HEK293 (cell line): ENCODE data around the gene ZNF862.

Source experiments
- CTCF ChIA-PET: fragments of 350-600 bp; formaldehyde crosslinking; extraction: SDS; loops from one replicate; lab custom pipeline; 2021; ENCODE audit warnings: antibody characterized with exemption; lab: Yijun Ruan, JAX
- POLR2A ChIA-PET: fragments of 300-600 bp; formaldehyde crosslinking; extraction: SDS; loops from one replicate; lab custom pipeline; 2020; ENCODE audit warnings: antibody characterized with exemption, inconsistent platforms; lab: Yijun Ruan, JAX
- H3K27ac ChIP-seq: fragments of 200-500 bp; sonication (Bioruptor generic); 2 replicates; pipeline ENCODE4 v1.5.1; 2014; ENCODE audit warnings: low read depth, low read length, control low read depth, inconsistent platforms; ENCODE audit errors: extremely low read depth
- H3K36me3 ChIP-seq, 2 experiments: fragments of 200-500 bp in 1 of 2; sonication (Bioruptor generic) in 1 of 2; 1 replicate in 1 of 2; 2 replicates in 1 of 2; pipeline ENCODE4 v1.5.1; 2014 to 2017; ENCODE audit warnings: inconsistent platforms in 2 of 2, low read length in 2 of 2; ENCODE audit not compliant: control insufficient read depth in 2 of 2, insufficient read depth in 1 of 2
- H3K4me1 ChIP-seq: fragments of 200-500 bp; sonication (Bioruptor generic); 2 replicates; pipeline ENCODE4 v1.5.1; 2014; ENCODE audit warnings: mild to moderate bottlenecking, low read length, inconsistent platforms; ENCODE audit not compliant: control insufficient read depth, insufficient read depth
- H3K4me3 ChIP-seq: 2 replicates; pipeline ENCODE4 v1.5.1; 2011; ENCODE audit warnings: low read depth, mild to moderate bottlenecking, control low read depth, low read length, moderate library complexity
- H3K9me3 ChIP-seq: fragments of 200-500 bp; sonication (Bioruptor generic); 2 replicates; pipeline ENCODE4 v1.5.1; 2014; ENCODE audit warnings: low read depth, low read length, inconsistent platforms; ENCODE audit not compliant: control insufficient read depth, insufficient read depth
- KLF8 ChIP-seq: fragments of 450-650 bp; formaldehyde crosslinking; IDR thresholded peaks from 2 replicates; pipeline ENCODE4 v1.5.1; 2016; ENCODE audit warnings: missing biosample characterization, missing genetic modification characterization
- OSR2 ChIP-seq: fragments of 450-650 bp; formaldehyde crosslinking; IDR thresholded peaks from 2 replicates; pipeline ENCODE4 v1.5.1; 2016; ENCODE audit warnings: missing biosample characterization, missing genetic modification characterization
- PRDM1 ChIP-seq: fragments of 450-650 bp; formaldehyde crosslinking; IDR thresholded peaks from 2 replicates; pipeline ENCODE4; 2016; ENCODE audit warnings: missing biosample characterization, missing genetic modification characterization
- SCRT1 ChIP-seq: fragments of 450-650 bp; formaldehyde crosslinking; IDR thresholded peaks from 2 replicates; pipeline ENCODE4 v1.5.1; 2016; ENCODE audit warnings: missing biosample characterization, missing genetic modification characterization, borderline replicate concordance
- SP3 ChIP-seq: fragments of 450-650 bp; formaldehyde crosslinking; IDR thresholded peaks from 2 replicates; pipeline ENCODE4 v1.5.1; 2016; ENCODE audit warnings: missing biosample characterization, missing genetic modification characterization
- TCF7L2 ChIP-seq: IDR thresholded peaks from 2 replicates; pipeline ENCODE4 v1.6.1; 2011; ENCODE audit warnings: low read depth, mild to moderate bottlenecking, inconsistent platforms, low read length, moderate library complexity, borderline replicate concordance
- ZNF132 ChIP-seq: fragments of 450-650 bp; formaldehyde crosslinking; IDR thresholded peaks from 2 replicates; pipeline ENCODE4 v1.5.1; 2017; ENCODE audit warnings: missing biosample characterization, missing genetic modification characterization, borderline replicate concordance
- ZNF169 ChIP-seq: fragments of 450-650 bp; formaldehyde crosslinking; IDR thresholded peaks from 2 replicates; pipeline ENCODE4 v1.5.1; 2016; ENCODE audit warnings: missing biosample characterization, missing genetic modification characterization
- ZNF202 ChIP-seq: fragments of 450-650 bp; formaldehyde crosslinking; IDR thresholded peaks from 2 replicates; pipeline ENCODE4 v1.5.1; 2016; ENCODE audit warnings: missing biosample characterization, missing genetic modification characterization, borderline replicate concordance
- ZNF324 ChIP-seq: fragments of 450-650 bp; formaldehyde crosslinking; IDR thresholded peaks from 2 replicates; pipeline ENCODE4 v1.5.1; 2016; ENCODE audit warnings: missing biosample characterization, missing genetic modification characterization
- ZNF335 ChIP-seq: fragments of 450-650 bp; formaldehyde crosslinking; conservative IDR thresholded peaks from 2 replicates; pipeline ENCODE4 v1.5.1; 2016; ENCODE audit warnings: missing biosample characterization, missing genetic modification characterization
- ZNF341 ChIP-seq: fragments of 450-650 bp; formaldehyde crosslinking; IDR thresholded peaks from 2 replicates; pipeline ENCODE4; 2016; ENCODE audit warnings: low read depth, missing biosample characterization, missing genetic modification characterization
- ZNF404 ChIP-seq: fragments of 450-650 bp; formaldehyde crosslinking; IDR thresholded peaks from 2 replicates; pipeline ENCODE4 v1.5.1; 2017; ENCODE audit warnings: missing biosample characterization, missing genetic modification characterization
- ZNF610 ChIP-seq: fragments of 450-650 bp; formaldehyde crosslinking; IDR thresholded peaks from 2 replicates; pipeline ENCODE4 v1.5.1; 2016; ENCODE audit warnings: missing biosample characterization, missing genetic modification characterization, borderline replicate concordance
- ZNF701 ChIP-seq: fragments of 450-650 bp; formaldehyde crosslinking; IDR thresholded peaks from 2 replicates; pipeline ENCODE4 v1.5.1; 2016; ENCODE audit warnings: missing biosample characterization, missing genetic modification characterization
- ZNF704 ChIP-seq: fragments of 450-650 bp; formaldehyde crosslinking; IDR thresholded peaks from 2 replicates; pipeline ENCODE4 v1.5.1; 2016; ENCODE audit warnings: missing biosample characterization, missing genetic modification characterization
- ZNF830 ChIP-seq: fragments of 450-650 bp; IDR thresholded peaks from 2 replicates; pipeline ENCODE4 v1.5.0; 2018; ENCODE audit warnings: missing biosample characterization, missing genetic modification characterization, low read depth, mild to moderate bottlenecking, moderate library complexity
- ZXDB ChIP-seq: fragments of 450-650 bp; formaldehyde crosslinking; IDR thresholded peaks from 2 replicates; pipeline ENCODE4 v1.5.1; 2016; ENCODE audit warnings: missing biosample characterization, missing genetic modification characterization
- TF ChIP-seq, protein P1 (sequence below): fragments of 450-650 bp; formaldehyde crosslinking; optimal IDR thresholded peaks from 2 replicates; pipeline ENCODE3; 2016; ENCODE audit warnings: missing biosample characterization, mild to moderate bottlenecking, missing genetic modification characterization
- TF ChIP-seq, protein P2 (sequence below): fragments of 450-650 bp; formaldehyde crosslinking; IDR thresholded peaks from 2 replicates; pipeline ENCODE4 v1.5.1; 2016; ENCODE audit warnings: missing biosample characterization, missing genetic modification characterization, borderline replicate concordance
- TF ChIP-seq, protein P3 (sequence below): fragments of 450-650 bp; formaldehyde crosslinking; IDR thresholded peaks from 2 replicates; pipeline ENCODE4 v1.5.1; 2016; ENCODE audit warnings: missing biosample characterization, missing genetic modification characterization
- TF ChIP-seq, protein P4 (sequence below): fragments of 450-650 bp; formaldehyde crosslinking; IDR thresholded peaks from 2 replicates; pipeline ENCODE4 v1.5.1; 2017; ENCODE audit warnings: missing biosample characterization, missing genetic modification characterization

The ZNF862 gene

DNA sequence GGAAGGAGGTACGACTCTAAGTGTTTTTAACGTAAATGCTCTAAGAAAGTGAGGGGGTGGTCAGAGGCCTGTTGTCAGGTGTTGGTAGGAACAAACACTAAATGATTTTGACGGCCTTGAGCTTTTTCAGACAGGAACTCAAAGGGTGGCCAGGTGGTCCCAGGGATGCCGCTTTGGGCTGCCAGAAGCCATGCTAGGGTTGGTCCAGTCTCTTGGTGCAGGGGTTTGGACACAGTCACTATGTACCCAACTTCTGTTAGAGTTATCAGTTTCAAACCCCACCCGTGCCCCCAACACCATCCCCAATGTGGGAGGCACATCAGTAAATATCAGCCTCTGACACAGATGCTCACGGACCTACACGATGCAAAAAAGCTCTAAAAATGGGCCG, 44.9 kb downstream of the ZNF862 start:
- no peaks in the 10 kb centered on the region for H3K9me3 ChIP-seq
- ChIA-PET POLR2A (interaction anchor here (1.0 kb wide), 1 partner anchor 43 kb away, joined by 6 read pairs; no protein-coding TSS in a partner anchor), CTCF (interaction anchor here (0.6 to 2.8 kb wide), 6 partner anchors 8 to 513 kb away, joined by 4 to 14 read pairs (median 4); no protein-coding TSS in a partner anchor)
- H3K4me3 ChIP-seq = no peak overlapping the region
- TF ChIP-seq PRDM1 (tag by site-specific recombination) (no peak), ZNF324 (tag by site-specific recombination) (no peak), OSR2 (tag by site-specific recombination) (no peak), ZXDB (no peak)
- TF ChIP-seq, protein P1, sequence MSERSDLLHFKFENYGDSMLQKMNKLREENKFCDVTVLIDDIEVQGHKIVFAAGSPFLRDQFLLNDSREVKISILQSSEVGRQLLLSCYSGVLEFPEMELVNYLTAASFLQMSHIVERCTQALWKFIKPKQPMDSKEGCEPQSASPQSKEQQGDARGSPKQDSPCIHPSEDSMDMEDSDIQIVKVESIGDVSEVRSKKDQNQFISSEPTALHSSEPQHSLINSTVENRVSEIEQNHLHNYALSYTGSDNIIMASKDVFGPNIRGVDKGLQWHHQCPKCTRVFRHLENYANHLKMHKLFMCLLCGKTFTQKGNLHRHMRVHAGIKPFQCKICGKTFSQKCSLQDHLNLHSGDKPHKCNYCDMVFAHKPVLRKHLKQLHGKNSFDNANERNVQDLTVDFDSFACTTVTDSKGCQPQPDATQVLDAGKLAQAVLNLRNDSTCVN (tag by site-specific recombination) = no peak
- H3K4me1 ChIP-seq = no peaks in the 10 kb centered on the region
- H3K36me3 ChIP-seq = peaks cover 0 to 27% of the 10 kb centered on the region in 2 experiments; a peak in 1 of 3 replicates
- H3K27ac ChIP-seq = no peak overlapping the region

GRCh38 chr7:149883452-149883861, 45.3 kb downstream of the ZNF862 start:
- Histone ChIP-seq H3K27ac (no peak overlapping the region), H3K9me3 (no peaks in the 10 kb centered on the region), H3K4me3 (no peak overlapping the region), H3K36me3 (peaks cover 0 to 23% of the 10 kb centered on the region in 2 experiments; a peak in 1 of 3 replicates), H3K4me1 (no peaks in the 10 kb centered on the region)
- POLR2A ChIA-PET = interaction anchor here (0.7 to 1.0 kb wide), 2 partner anchors 44 to 1366 kb away, joined by 3 to 6 read pairs; no protein-coding TSS in a partner anchor
- CTCF ChIA-PET = interaction anchor here (0.6 to 2.8 kb wide), 10 partner anchors 8 to 522 kb away, joined by 3 to 14 read pairs (median 4); a partner anchor contains a TSS
- TF ChIP-seq, protein P2, sequence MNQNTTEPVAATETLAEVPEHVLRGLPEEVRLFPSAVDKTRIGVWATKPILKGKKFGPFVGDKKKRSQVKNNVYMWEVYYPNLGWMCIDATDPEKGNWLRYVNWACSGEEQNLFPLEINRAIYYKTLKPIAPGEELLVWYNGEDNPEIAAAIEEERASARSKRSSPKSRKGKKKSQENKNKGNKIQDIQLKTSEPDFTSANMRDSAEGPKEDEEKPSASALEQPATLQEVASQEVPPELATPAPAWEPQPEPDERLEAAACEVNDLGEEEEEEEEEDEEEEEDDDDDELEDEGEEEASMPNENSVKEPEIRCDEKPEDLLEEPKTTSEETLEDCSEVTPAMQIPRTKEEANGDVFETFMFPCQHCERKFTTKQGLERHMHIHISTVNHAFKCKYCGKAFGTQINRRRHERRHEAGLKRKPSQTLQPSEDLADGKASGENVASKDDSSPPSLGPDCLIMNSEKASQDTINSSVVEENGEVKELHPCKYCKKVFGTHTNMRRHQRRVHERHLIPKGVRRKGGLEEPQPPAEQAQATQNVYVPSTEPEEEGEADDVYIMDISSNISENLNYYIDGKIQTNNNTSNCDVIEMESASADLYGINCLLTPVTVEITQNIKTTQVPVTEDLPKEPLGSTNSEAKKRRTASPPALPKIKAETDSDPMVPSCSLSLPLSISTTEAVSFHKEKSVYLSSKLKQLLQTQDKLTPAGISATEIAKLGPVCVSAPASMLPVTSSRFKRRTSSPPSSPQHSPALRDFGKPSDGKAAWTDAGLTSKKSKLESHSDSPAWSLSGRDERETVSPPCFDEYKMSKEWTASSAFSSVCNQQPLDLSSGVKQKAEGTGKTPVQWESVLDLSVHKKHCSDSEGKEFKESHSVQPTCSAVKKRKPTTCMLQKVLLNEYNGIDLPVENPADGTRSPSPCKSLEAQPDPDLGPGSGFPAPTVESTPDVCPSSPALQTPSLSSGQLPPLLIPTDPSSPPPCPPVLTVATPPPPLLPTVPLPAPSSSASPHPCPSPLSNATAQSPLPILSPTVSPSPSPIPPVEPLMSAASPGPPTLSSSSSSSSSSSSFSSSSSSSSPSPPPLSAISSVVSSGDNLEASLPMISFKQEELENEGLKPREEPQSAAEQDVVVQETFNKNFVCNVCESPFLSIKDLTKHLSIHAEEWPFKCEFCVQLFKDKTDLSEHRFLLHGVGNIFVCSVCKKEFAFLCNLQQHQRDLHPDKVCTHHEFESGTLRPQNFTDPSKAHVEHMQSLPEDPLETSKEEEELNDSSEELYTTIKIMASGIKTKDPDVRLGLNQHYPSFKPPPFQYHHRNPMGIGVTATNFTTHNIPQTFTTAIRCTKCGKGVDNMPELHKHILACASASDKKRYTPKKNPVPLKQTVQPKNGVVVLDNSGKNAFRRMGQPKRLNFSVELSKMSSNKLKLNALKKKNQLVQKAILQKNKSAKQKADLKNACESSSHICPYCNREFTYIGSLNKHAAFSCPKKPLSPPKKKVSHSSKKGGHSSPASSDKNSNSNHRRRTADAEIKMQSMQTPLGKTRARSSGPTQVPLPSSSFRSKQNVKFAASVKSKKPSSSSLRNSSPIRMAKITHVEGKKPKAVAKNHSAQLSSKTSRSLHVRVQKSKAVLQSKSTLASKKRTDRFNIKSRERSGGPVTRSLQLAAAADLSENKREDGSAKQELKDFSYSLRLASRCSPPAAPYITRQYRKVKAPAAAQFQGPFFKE = no peak
- TF ChIP-seq ZNF132 (tag by site-specific recombination) = no peak
- no peak for TF ChIP-seq SP3 (tag by site-specific recombination)
- TF ChIP-seq ZNF404 (tag by site-specific recombination) = no peak
- TF ChIP-seq ZNF335 (tag by site-specific recombination) = no peak
- TF ChIP-seq, protein P1 (tag by site-specific recombination) = no peak
- TF ChIP-seq, protein P3, sequence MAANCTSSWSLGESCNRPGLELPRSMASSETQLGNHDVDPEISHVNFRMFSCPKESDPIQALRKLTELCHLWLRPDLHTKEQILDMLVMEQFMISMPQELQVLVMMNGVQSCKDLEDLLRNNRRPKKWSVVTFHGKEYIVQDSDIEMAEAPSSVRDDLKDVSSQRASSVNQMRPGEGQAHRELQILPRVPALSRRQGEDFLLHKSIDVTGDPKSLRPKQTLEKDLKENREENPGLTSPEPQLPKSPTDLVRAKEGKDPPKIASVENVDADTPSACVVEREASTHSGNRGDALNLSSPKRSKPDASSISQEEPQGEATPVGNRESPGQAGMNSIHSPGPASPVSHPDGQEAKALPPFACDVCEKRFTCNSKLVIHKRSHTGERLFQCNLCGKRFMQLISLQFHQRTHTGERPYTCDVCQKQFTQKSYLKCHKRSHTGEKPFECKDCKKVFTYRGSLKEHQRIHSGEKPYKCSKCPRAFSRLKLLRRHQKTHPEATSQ (tag by site-specific recombination) = no peak
- no peak for TF ChIP-seq TCF7L2
- no peak for TF ChIP-seq ZNF341
- no peak for TF ChIP-seq ZNF610 (tag by site-specific recombination)
- no peak for TF ChIP-seq ZNF169 (tag by site-specific recombination)
- TF ChIP-seq, protein P4, sequence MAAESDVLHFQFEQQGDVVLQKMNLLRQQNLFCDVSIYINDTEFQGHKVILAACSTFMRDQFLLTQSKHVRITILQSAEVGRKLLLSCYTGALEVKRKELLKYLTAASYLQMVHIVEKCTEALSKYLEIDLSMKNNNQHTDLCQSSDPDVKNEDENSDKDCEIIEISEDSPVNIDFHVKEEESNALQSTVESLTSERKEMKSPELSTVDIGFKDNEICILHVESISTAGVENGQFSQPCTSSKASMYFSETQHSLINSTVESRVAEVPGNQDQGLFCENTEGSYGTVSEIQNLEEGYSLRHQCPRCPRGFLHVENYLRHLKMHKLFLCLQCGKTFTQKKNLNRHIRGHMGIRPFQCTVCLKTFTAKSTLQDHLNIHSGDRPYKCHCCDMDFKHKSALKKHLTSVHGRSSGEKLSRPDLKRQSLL (tag by site-specific recombination) = no peak
- TF ChIP-seq ZNF704 = no peak
- TF ChIP-seq KLF8 = no peak
- TF ChIP-seq ZNF830 (tag by site-specific recombination) = no peak
- TF ChIP-seq SCRT1 (tag by site-specific recombination) = no peak
- no peak for TF ChIP-seq ZNF202
- no peak for TF ChIP-seq ZNF701 (tag by site-specific recombination)
